ENCODE data around the gene PLEK2. TPM values are rescaled to one million over a fixed set of nuclear protein-coding genes. Genes with fewer than 3 reads are reported as not detected.

PLEK2 gene
- total and polyA plus RNA-seq, 2 of the 13 experiments (the other 11 are each of a cell fraction or from before 2014, with no cell fraction given), result 0.26 to 1.5 TPM

DNA sequence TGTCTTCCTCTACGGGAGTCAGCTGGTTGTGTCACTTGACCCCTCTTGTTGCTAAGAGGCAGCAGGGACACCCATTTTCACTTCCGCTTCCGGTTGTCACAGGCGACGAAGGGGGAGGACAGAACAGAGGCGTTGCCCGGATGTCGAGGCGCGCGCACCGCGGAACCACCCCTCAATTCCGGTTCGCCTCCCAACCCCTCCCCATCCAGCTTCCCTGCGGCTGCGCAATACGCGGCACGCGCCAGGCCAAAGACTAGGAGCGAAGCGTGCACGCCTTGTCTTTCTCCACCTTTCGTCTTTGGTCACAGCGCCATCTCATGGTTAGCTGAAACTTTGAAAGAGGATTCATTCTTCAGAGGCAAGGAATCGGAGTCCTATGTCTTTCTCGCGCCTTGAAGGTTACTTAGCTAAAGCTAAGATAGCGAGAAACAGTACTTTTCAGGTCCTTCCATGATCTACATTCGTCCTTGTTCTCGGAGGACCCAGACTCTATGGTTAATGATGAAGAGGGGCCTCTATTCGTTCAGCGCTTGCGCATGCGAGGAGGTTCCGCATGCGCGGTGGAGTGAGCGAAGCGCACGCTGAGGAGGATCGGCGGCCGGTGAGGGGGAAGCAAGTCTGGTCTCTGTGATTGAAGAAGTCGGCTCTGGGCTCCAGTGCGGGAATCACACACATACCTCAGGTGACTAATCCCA lies 52.0 kb downstream of the PLEK2 start, which contains the start of the genes ATP6V1D and EIF2S1 (continued):
- TF ChIP-seq, protein P1, sequence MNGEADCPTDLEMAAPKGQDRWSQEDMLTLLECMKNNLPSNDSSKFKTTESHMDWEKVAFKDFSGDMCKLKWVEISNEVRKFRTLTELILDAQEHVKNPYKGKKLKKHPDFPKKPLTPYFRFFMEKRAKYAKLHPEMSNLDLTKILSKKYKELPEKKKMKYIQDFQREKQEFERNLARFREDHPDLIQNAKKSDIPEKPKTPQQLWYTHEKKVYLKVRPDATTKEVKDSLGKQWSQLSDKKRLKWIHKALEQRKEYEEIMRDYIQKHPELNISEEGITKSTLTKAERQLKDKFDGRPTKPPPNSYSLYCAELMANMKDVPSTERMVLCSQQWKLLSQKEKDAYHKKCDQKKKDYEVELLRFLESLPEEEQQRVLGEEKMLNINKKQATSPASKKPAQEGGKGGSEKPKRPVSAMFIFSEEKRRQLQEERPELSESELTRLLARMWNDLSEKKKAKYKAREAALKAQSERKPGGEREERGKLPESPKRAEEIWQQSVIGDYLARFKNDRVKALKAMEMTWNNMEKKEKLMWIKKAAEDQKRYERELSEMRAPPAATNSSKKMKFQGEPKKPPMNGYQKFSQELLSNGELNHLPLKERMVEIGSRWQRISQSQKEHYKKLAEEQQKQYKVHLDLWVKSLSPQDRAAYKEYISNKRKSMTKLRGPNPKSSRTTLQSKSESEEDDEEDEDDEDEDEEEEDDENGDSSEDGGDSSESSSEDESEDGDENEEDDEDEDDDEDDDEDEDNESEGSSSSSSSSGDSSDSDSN (CRISPR knock-in tag; IDR thresholded peaks at IDR 0.05), result no peak
- TF ChIP-seq KAT8 (CRISPR knock-in tag; IDR thresholded peaks at IDR 0.05) (peak; percentile 97), POLR2G (IDR thresholded peaks at IDR 0.05; ENCODE audit: low read depth, low read length) (peak; percentile 88), BCL6 (CRISPR knock-in tag; IDR thresholded peaks at IDR 0.05) (no peak), JUN (CRISPR knock-in tag; IDR thresholded peaks at IDR 0.05) (0 out of 2 replicates have a peak, but pooled peaks have one; percentile 15), SUZ12 (IDR thresholded peaks at IDR 0.05; ENCODE audit: low read depth, low read length) (no peak), POLR2AphosphoS5 (IDR thresholded peaks at IDR 0.05; ENCODE audit: low read depth, low read length) (peak; percentile 95), ZBTB8A (CRISPR knock-in tag; IDR thresholded peaks at IDR 0.05; ENCODE audit: borderline replicate concordance, low read depth) (no peak), HNRNPH1 (optimal IDR thresholded peaks at IDR 0.05; ENCODE audit: low read depth, low read length) (no peak), ZNF552 (CRISPR knock-in tag; IDR thresholded peaks at IDR 0.05; ENCODE audit: borderline replicate concordance) (no peak), FOXO1 (CRISPR knock-in tag; IDR thresholded peaks at IDR 0.05) (peak; percentile 59)
- TF ChIP-seq, protein P2, sequence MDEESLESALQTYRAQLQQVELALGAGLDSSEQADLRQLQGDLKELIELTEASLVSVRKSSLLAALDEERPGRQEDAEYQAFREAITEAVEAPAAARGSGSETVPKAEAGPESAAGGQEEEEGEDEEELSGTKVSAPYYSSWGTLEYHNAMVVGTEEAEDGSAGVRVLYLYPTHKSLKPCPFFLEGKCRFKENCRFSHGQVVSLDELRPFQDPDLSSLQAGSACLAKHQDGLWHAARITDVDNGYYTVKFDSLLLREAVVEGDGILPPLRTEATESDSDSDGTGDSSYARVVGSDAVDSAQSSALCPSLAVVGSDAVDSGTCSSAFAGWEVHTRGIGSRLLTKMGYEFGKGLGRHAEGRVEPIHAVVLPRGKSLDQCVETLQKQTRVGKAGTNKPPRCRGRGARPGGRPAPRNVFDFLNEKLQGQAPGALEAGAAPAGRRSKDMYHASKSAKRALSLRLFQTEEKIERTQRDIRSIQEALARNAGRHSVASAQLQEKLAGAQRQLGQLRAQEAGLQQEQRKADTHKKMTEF (CRISPR knock-in tag; IDR thresholded peaks at IDR 0.05), result peak; percentile 74
- TF ChIP-seq, protein P3, sequence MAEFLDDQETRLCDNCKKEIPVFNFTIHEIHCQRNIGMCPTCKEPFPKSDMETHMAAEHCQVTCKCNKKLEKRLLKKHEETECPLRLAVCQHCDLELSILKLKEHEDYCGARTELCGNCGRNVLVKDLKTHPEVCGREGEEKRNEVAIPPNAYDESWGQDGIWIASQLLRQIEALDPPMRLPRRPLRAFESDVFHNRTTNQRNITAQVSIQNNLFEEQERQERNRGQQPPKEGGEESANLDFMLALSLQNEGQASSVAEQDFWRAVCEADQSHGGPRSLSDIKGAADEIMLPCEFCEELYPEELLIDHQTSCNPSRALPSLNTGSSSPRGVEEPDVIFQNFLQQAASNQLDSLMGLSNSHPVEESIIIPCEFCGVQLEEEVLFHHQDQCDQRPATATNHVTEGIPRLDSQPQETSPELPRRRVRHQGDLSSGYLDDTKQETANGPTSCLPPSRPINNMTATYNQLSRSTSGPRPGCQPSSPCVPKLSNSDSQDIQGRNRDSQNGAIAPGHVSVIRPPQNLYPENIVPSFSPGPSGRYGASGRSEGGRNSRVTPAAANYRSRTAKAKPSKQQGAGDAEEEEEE (CRISPR knock-in tag; IDR thresholded peaks at IDR 0.05; ENCODE audit: borderline replicate concordance), result peak; percentile 72; the same call in 1 of the 2 replicates
- TF ChIP-seq, protein P4, sequence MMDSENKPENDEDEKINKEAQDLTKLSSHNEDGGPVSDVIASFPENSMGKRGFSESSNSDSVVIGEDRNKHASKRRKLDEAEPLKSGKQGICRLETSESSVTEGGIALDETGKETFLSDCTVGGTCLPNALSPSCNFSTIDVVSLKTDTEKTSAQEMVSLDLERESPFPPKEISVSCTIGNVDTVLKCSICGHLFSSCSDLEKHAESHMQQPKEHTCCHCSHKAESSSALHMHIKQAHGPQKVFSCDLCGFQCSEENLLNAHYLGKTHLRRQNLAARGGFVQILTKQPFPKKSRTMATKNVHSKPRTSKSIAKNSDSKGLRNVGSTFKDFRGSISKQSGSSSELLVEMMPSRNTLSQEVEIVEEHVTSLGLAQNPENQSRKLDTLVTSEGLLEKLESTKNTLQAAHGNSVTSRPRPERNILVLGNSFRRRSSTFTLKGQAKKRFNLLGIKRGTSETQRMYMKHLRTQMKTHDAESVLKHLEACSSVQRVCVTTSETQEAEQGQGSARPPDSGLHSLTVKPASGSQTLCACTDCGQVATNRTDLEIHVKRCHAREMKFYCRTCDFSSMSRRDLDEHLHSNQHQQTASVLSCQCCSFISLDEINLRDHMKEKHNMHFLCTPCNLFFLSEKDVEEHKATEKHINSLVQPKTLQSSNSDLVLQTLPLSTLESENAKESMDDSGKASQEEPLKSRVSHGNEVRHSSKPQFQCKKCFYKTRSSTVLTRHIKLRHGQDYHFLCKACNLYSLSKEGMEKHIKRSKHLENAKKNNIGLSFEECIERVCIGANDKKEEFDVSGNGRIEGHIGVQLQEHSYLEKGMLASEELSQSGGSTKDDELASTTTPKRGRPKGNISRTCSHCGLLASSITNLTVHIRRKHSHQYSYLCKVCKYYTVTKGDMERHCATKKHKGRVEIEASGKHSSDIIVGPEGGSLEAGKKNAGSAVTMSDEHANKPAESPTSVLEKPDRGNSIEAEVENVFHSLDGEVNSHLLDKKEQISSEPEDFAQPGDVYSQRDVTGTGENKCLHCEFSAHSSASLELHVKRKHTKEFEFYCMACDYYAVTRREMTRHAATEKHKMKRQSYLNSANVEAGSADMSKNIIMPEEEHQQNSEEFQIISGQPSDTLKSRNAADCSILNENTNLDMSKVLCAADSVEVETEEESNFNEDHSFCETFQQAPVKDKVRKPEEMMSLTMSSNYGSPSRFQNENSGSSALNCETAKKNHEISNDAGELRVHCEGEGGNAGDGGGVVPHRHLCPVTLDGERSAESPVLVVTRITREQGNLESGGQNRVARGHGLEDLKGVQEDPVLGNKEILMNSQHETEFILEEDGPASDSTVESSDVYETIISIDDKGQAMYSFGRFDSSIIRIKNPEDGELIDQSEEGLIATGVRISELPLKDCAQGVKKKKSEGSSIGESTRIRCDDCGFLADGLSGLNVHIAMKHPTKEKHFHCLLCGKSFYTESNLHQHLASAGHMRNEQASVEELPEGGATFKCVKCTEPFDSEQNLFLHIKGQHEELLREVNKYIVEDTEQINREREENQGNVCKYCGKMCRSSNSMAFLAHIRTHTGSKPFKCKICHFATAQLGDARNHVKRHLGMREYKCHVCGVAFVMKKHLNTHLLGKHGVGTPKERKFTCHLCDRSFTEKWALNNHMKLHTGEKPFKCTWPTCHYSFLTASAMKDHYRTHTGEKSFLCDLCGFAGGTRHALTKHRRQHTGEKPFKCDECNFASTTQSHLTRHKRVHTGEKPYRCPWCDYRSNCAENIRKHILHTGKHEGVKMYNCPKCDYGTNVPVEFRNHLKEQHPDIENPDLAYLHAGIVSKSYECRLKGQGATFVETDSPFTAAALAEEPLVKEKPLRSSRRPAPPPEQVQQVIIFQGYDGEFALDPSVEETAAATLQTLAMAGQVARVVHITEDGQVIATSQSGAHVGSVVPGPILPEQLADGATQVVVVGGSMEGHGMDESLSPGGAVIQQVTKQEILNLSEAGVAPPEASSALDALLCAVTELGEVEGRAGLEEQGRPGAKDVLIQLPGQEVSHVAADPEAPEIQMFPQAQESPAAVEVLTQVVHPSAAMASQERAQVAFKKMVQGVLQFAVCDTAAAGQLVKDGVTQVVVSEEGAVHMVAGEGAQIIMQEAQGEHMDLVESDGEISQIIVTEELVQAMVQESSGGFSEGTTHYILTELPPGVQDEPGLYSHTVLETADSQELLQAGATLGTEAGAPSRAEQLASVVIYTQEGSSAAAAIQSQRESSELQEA (CRISPR knock-in tag; IDR thresholded peaks at IDR 0.05; ENCODE audit: not compliant biosample characterization), result no peak
- TF ChIP-seq, protein P5, sequence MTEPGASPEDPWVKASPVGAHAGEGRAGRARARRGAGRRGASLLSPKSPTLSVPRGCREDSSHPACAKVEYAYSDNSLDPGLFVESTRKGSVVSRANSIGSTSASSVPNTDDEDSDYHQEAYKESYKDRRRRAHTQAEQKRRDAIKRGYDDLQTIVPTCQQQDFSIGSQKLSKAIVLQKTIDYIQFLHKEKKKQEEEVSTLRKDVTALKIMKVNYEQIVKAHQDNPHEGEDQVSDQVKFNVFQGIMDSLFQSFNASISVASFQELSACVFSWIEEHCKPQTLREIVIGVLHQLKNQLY (CRISPR knock-in tag; IDR thresholded peaks at IDR 0.05), result no peak
